Astrocyte of the spinal cord (primary cell): ENCODE results near the gene PXN.
"Not testable (repeated sequence)": the region's sequence is repeated elsewhere in the genome, so short reads cannot be mapped to it uniquely, and the experiment has no call there.

ENCODE experiments used
- DNase-seq: peaks from one replicate; pipeline ENCODE4 v3.0.0; 2011; ENCODE audit warnings: low read depth, low spot score
- H3K4me3 ChIP-seq: 2 replicates; pipeline ENCODE4 v1.5.1; 2011; ENCODE audit warnings: low read depth, mild to moderate bottlenecking, low read length, moderate library complexity
- CTCF ChIP-seq: IDR thresholded peaks from 2 replicates; pipeline ENCODE4 v1.5.1; 2012; ENCODE audit warnings: low read depth, mild to moderate bottlenecking, low read length, inconsistent platforms
- in situ Hi-C: cut with HindIII; loops from 2 replicates; pipeline ENCODE4 v1.10.0; 2017; ENCODE audit warnings: low sequenced_read_pairs

The PXN gene

GRCh38 chr12:120249266-120249874 is 16.2 kb downstream of the PXN start:
- in situ Hi-C loops: no loop called here
- no peak for DNase-seq
- TF ChIP-seq CTCF: no peak
- no peak overlapping the region for H3K4me3 ChIP-seq

- peak; percentile 48 for DNase-seq
- TF ChIP-seq CTCF: no peak
- H3K4me3 ChIP-seq: no peak overlapping the region
- in situ Hi-C loops: no loop called here
These were observed 17.9 kb downstream of the PXN start for GRCh38 chr12:120247621-120248030.

GRCh38 chr12:120247183-120247582 is 18.3 kb downstream of the PXN start:
- no peak for TF ChIP-seq CTCF
- in situ Hi-C loops: no loop called here
- no peak for DNase-seq
- H3K4me3 ChIP-seq: no peak overlapping the region

- not testable (repeated sequence) for H3K4me3 ChIP-seq
These were observed 18.8 kb downstream of the PXN start for GRCh38 chr12:120246705-120247104.

GRCh38 chr12:120242971-120243699 is 22.4 kb downstream of the PXN start:
- no peak for TF ChIP-seq CTCF
- DNase-seq: no peak
- in situ Hi-C loops: no loop called here
- no peak overlapping the region for H3K4me3 ChIP-seq

More at GRCh38 chr12:120246705-120247104, 18.8 kb downstream of the PXN start:
- DNase-seq, in situ Hi-C loops: not testable (repeated sequence)

- no peak overlapping the region for H3K4me3 ChIP-seq
- in situ Hi-C loops: no loop called here
- no peak for TF ChIP-seq CTCF
- no peak for DNase-seq
These were observed 23.2 kb downstream of the PXN start for GRCh38 chr12:120242275-120242799.

- peak; percentile 64 for DNase-seq
- no peak overlapping the region for H3K4me3 ChIP-seq
- no peak for TF ChIP-seq CTCF
- in situ Hi-C loops: no loop called here
These were observed 23.8 kb downstream of the PXN start for GRCh38 chr12:120241561-120242274.
